B cell (primary cell): ENCODE data around the gene SERINC5.

ENCODE experiments used
- CTCF ChIP-seq: fragments of 200-600 bp; IDR thresholded peaks from one replicate; pipeline ENCODE4 v1.8.0; 2022; ENCODE audit warnings: antibody characterized with exemption, mild to moderate bottlenecking
- EZH2 ChIP-seq: IDR thresholded peaks from 2 replicates; pipeline ENCODE4 v1.6.1; 2012; ENCODE audit warnings: borderline replicate concordance, low read depth, mild to moderate bottlenecking, moderate library complexity, low read length; ENCODE audit not compliant: insufficient read depth, poor library complexity, severe bottlenecking

DNA sequence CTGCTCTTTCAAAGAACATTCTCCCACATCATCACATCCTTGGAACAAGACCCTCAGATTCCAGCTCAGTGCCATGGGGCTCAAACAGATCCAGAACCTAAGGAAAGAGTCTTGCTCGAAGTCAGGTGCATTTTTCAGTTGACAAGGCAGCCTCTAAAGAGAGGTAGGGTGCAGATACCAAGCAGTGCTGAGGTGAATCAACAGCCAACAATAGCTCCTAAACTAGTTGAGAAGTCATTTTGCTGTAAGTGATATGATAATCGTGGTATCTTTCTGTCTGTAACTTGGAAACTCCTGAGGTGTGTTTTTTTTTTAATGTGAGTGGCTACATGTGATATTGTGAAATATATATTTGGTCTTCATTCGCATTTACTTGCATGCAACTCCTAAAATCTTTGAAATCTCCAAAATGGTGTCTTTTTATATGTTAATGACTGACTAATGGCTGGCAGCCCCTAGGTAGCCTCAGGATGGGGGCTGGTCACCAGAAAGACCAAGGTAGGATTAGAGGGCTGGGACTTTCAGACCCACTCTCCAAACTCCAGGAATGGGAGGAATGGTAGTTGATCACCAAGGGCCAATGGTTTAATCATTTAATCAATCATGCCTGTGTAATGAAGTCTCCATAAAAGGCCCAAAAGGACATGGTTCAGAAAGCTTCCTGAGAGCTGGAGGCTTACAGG is 96.6 kb downstream of the SERINC5 start:
- TF ChIP-seq EZH2 (no peak), CTCF (no peak)
